H1 (cell line): ENCODE measurements around the gene RNF151. TPM values are rescaled to one million over a fixed set of nuclear protein-coding genes. Genes with fewer than 3 reads are reported as not detected.

Source experiments
- CTCF ChIA-PET: fragments of 300-600 bp; sonication (Branson Sonifier 250); formaldehyde crosslinking; loops from one replicate; lab custom pipeline; 2021; ENCODE audit not compliant: partially characterized antibody; lab: Charles Lee
- POLR2A ChIA-PET: fragments of 300-600 bp; sonication (Branson Sonifier 250); formaldehyde crosslinking; loops from one replicate; lab custom pipeline; 2021; ENCODE audit warnings: inconsistent platforms; ENCODE audit not compliant: partially characterized antibody; lab: Charles Lee
- DNase-seq, 2 experiments: peaks; one replicate each; pipeline versions ENCODE4 v3.0.0 to v3.0.0-alpha.2; 2010 to 2022; ENCODE audit warnings: low spot score in 2 of 2, low read depth in 1 of 2, mixed read lengths in 1 of 2
- FAIRE-seq: peaks from 2 replicates; lab custom pipeline; 2011; peaks lifted over from hg19 to GRCh38; lab: Jason Lieb, UNC
- H2AFZ ChIP-seq: 2 replicates; pipeline ENCODE4 v1.8.1; 2012; ENCODE audit warnings: low read length, inconsistent platforms
- H2AK5ac ChIP-seq: 2 replicates; pipeline ENCODE4 v1.6.1; 2013; ENCODE audit warnings: low read depth, low read length
- H2BK120ac ChIP-seq: replicated peaks from 2 replicates; pipeline ENCODE3; 2013; ENCODE audit warnings: low read depth, low read length, inconsistent platforms
- H2BK12ac ChIP-seq: 2 replicates; pipeline ENCODE4 v1.6.1; 2013; ENCODE audit warnings: low read depth, low read length
- H2BK15ac ChIP-seq: 2 replicates; pipeline ENCODE4 v1.6.1; 2013; ENCODE audit warnings: low read length
- H2BK20ac ChIP-seq: 2 replicates; pipeline ENCODE4 v1.6.1; 2013; ENCODE audit warnings: low read length
- H2BK5ac ChIP-seq: 2 replicates; pipeline ENCODE4 v1.6.1; 2013; ENCODE audit warnings: low read depth, low read length
- H3K14ac ChIP-seq: 2 replicates; pipeline ENCODE4 v1.6.1; 2013; ENCODE audit warnings: inconsistent platforms; ENCODE audit not compliant: insufficient read length
- H3K18ac ChIP-seq: 2 replicates; pipeline ENCODE4 v1.6.1; 2013; ENCODE audit warnings: low read length; ENCODE audit errors: extremely low read depth
- H3K23ac ChIP-seq: 2 replicates; pipeline ENCODE4 v1.6.1; 2013; ENCODE audit warnings: inconsistent platforms; ENCODE audit not compliant: insufficient read length
- H3K23me2 ChIP-seq: 2 replicates; pipeline ENCODE4 v1.6.1; 2013; ENCODE audit warnings: low read depth, low read length
- H3K27ac ChIP-seq: 2 replicates; pipeline ENCODE4 v1.6.1; 2011; ENCODE audit warnings: low read depth, low read length, inconsistent platforms
- H3K27me3 ChIP-seq, 4 experiments: replicated peaks in 1 of 4; 1 replicate in 1 of 4; 2 replicates in 3 of 4; pipeline versions ENCODE4 v1.6.1 to v1.8.1; 2011 to 2013; ENCODE audit warnings: low read length in 3 of 4, mild to moderate bottlenecking in 3 of 4, inconsistent platforms in 2 of 4, mixed read lengths in 2 of 4, moderate library complexity in 1 of 4; ENCODE audit not compliant: control insufficient read depth in 3 of 4, insufficient read depth in 3 of 4; ENCODE audit errors: extremely low read depth in 1 of 4
- H3K36me3 ChIP-seq, 4 experiments: 2 replicates each; pipeline versions ENCODE4 v1.6.1 to v1.8.1; 2011 to 2013; ENCODE audit warnings: mild to moderate bottlenecking in 4 of 4, low read length in 3 of 4, moderate library complexity in 2 of 4, control low read depth in 1 of 4, inconsistent platforms in 1 of 4; ENCODE audit not compliant: insufficient read depth in 4 of 4, control insufficient read depth in 2 of 4
- H3K4ac ChIP-seq: replicated peaks from 2 replicates; pipeline ENCODE3; 2013; ENCODE audit warnings: low read length, low read depth, mixed read lengths, inconsistent platforms; ENCODE audit not compliant: insufficient read length
- H3K4me1 ChIP-seq, 4 experiments: replicated peaks in 1 of 4; 1 replicate in 1 of 4; 2 replicates in 3 of 4; pipeline versions ENCODE4 v1.6.1 to v1.8.1; 2011 to 2013; ENCODE audit warnings: low read length in 3 of 4, inconsistent platforms in 2 of 4, mixed read lengths in 1 of 4; ENCODE audit not compliant: insufficient read depth in 4 of 4, control insufficient read depth in 3 of 4
- H3K4me2 ChIP-seq, 2 experiments: 2 replicates each; pipeline versions ENCODE4 v1.6.1 to v1.8.1; 2011 to 2013; ENCODE audit warnings: low read depth in 2 of 2, low read length in 2 of 2, control low read depth in 1 of 2, inconsistent platforms in 1 of 2, mild to moderate bottlenecking in 1 of 2; ENCODE audit not compliant: insufficient read depth in 1 of 2
- H3K4me3 ChIP-seq, 4 experiments: fragments of 200-600, 300-600 bp in 1 of 4; sonication (generic), shearing (Covaris generic), sonication (Bioruptor Twin) in 1 of 4; 2 replicates each; pipeline versions ENCODE4 v1.5.1 to v1.8.1; 2011 to 2016; ENCODE audit warnings: low read length in 4 of 4, low read depth in 3 of 4, control low read depth in 2 of 4, inconsistent platforms in 2 of 4, mild to moderate bottlenecking in 2 of 4, mixed read lengths in 1 of 4, moderate library complexity in 1 of 4; ENCODE audit not compliant: insufficient read depth in 2 of 4; ENCODE audit errors: extremely low read depth in 1 of 4
- H3K56ac ChIP-seq: replicated peaks from 2 replicates; pipeline ENCODE3; 2013; ENCODE audit warnings: low read depth, mild to moderate bottlenecking, mixed read lengths, low read length, inconsistent platforms; ENCODE audit not compliant: insufficient read length
- H3K79me1 ChIP-seq: 2 replicates; pipeline ENCODE4 v1.6.1; 2013; ENCODE audit warnings: low read depth, low read length, control low read depth
- H3K79me2 ChIP-seq, 2 experiments: 2 replicates each; pipeline versions ENCODE4 v1.6.1 to v1.8.1; 2012 to 2013; ENCODE audit warnings: low read length in 2 of 2, mild to moderate bottlenecking in 2 of 2, inconsistent platforms in 1 of 2; ENCODE audit not compliant: insufficient read depth in 2 of 2, control insufficient read depth in 1 of 2
- H3K9ac ChIP-seq, 4 experiments: replicated peaks in 1 of 4; 1 replicate in 1 of 4; 2 replicates in 3 of 4; pipeline versions ENCODE4 v1.6.1 to v1.8.1; 2011 to 2013; ENCODE audit warnings: low read depth in 3 of 4, low read length in 3 of 4, control low read depth in 2 of 4, mild to moderate bottlenecking in 2 of 4, moderate library complexity in 2 of 4, inconsistent platforms in 1 of 4; ENCODE audit errors: extremely low read depth in 1 of 4
- H3K9me3 ChIP-seq, 2 experiments: 2 replicates each; pipeline versions ENCODE4 v1.6.1 to v1.8.1; 2012 to 2013; ENCODE audit warnings: mild to moderate bottlenecking in 2 of 2, moderate library complexity in 2 of 2, control low read depth in 1 of 2, inconsistent platforms in 1 of 2, low read depth in 1 of 2, low read length in 1 of 2, mixed read lengths in 1 of 2; ENCODE audit not compliant: insufficient read depth in 2 of 2
- H4K20me1 ChIP-seq, 2 experiments: replicated peaks in 1 of 2; 2 replicates each; pipeline versions ENCODE3 to v1.8.1; 2011 to 2013; ENCODE audit warnings: inconsistent platforms in 2 of 2, low read length in 2 of 2, mild to moderate bottlenecking in 1 of 2; ENCODE audit not compliant: insufficient read depth in 2 of 2, control insufficient read depth in 1 of 2
- H4K5ac ChIP-seq: 2 replicates; pipeline ENCODE4 v1.6.1; 2013; ENCODE audit warnings: low read length, low read depth, mixed read lengths, inconsistent platforms; ENCODE audit not compliant: insufficient read length
- H4K8ac ChIP-seq: 2 replicates; pipeline ENCODE4 v1.8.0; 2013; ENCODE audit warnings: mild to moderate bottlenecking, moderate library complexity, low read length, inconsistent platforms; ENCODE audit not compliant: insufficient read depth; ENCODE audit errors: extremely low read depth
- H4K91ac ChIP-seq: replicated peaks from 2 replicates; pipeline ENCODE3; 2013; ENCODE audit warnings: low read length, mixed read lengths, inconsistent platforms; ENCODE audit not compliant: insufficient read length
- BRCA1 ChIP-seq: IDR thresholded peaks from 2 replicates; pipeline ENCODE4 v1.6.1; 2012; ENCODE audit warnings: low read depth, low read length, improper control_type of control experiment
- E2F6 ChIP-seq: IDR thresholded peaks from 2 replicates; pipeline ENCODE4 v1.6.1; 2012; ENCODE audit warnings: inconsistent platforms
- EP300 ChIP-seq, 2 experiments: IDR thresholded peaks; 1 replicate in 1 of 2; 2 replicates in 1 of 2; pipeline ENCODE4 v1.6.1; 2011 to 2012; ENCODE audit warnings: low read depth in 2 of 2, low read length in 2 of 2, mild to moderate bottlenecking in 2 of 2, borderline replicate concordance in 1 of 2, inconsistent platforms in 1 of 2, moderate library complexity in 1 of 2
- RXRA ChIP-seq: IDR thresholded peaks from 2 replicates; pipeline ENCODE4 v1.6.1; 2011; ENCODE audit warnings: low read depth, mild to moderate bottlenecking, low read length, moderate library complexity; ENCODE audit not compliant: insufficient read depth
- SIRT6 ChIP-seq: IDR thresholded peaks from one replicate; pipeline ENCODE4 v1.7.1; 2012; ENCODE audit warnings: low read length, inconsistent platforms
- SP4 ChIP-seq: IDR thresholded peaks from 2 replicates; pipeline ENCODE4 v1.6.1; 2012; ENCODE audit warnings: low read length, inconsistent platforms
- TCF12 ChIP-seq: IDR thresholded peaks from 2 replicates; pipeline ENCODE4 v1.6.1; 2011; ENCODE audit warnings: low read depth, mild to moderate bottlenecking, low read length
- YY1 ChIP-seq: IDR thresholded peaks from 2 replicates; pipeline ENCODE4 v1.6.1; 2011; ENCODE audit warnings: low read depth, mild to moderate bottlenecking, low read length
- WGBS, 2 experiments: shearing (Covaris generic) in 1 of 2; methylation state at CpG; one replicate each; pipeline versions ENCODE4 v1.1.6 to v1.1.7; 2013 to 2015; ENCODE audit warnings: low lambda C conversion rate in 2 of 2, mixed read lengths in 2 of 2, inconsistent platforms in 1 of 2, low coverage in 1 of 2, missing lambda C conversion rate in 1 of 2; ENCODE audit not compliant: insufficient replicate concordance in 2 of 2, insufficient coverage in 1 of 2, insufficient read length in 1 of 2; ENCODE audit errors: extremely low coverage in 1 of 2, missing lambda C conversion rate in 1 of 2; 5-methylcytosine and 5-hydroxymethylcytosine counted together
- polyA plus RNA-seq, 7 experiments: library from polyadenylated mRNA; depleted of rRNA in 3 of 7; stranded (reverse) in 5 of 7; unstranded in 2 of 7; fragments of >200 nt in 5 of 7; fragments of 200-250 nt in 2 of 7; gene quantifications; 1 replicate in 5 of 7; 2 replicates in 1 of 7; 4 replicates in 1 of 7; pipeline versions ENCODE4 v1.2.1 to v1.2.3, GENCODE V29; 2011 to 2013; ENCODE audit warnings: missing spikeins in 2 of 7, mixed read lengths in 2 of 7
- total RNA-seq: library from RNA; stranded (reverse); fragmentation: NEBNext Ultra II Directional; extraction: Animal tissue kit (Norgen Biotek cat#: 25700); gene quantifications from 2 replicates; pipeline ENCODE4 v1.2.1, GENCODE V29; 2021

Gene RNF151
- total and polyA plus RNA-seq, 2 of the 8 experiments (the other 6 are each of a cell fraction or from before 2014, with no cell fraction given) = not detected

DNA sequence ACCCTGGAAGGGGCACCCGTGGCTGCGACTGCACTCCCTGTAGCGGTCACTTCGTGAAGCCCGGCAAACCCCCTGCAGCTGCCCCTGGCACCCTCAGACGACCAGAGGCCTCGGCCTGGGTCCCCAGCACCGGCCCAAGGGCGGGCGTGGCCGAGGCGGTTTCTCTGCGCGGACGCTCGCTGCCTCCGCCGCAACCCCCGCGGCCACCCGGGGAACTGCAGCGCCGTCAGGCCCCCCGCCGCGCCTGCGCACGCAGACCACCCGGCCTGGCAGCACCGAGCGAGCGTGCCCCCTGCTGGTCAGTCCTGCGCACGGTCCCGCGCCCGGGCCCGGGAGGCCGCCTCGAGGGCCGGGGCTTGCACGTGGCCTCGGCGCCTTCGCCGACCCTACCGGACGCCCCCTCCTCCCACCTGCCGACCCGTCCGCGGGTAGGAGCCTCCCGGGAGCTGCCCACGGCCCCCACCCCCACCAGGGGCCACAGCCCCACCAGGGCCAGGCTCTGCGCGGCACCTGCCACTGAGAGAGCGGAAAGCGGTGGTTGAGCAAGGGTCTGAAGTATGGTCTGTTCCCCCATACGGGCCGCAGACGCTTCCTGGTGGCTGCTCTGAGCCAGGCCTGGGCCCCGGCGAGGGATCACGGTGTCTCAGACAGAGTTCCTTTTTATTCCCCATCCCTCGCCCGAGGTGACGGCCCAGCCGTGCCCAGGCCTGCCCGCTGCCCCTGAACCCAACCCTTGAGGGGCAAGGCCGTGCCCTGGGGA lies 36.9 kb upstream of the RNF151 start:
- no peak overlapping the region for H4K91ac ChIP-seq
- CTCF ChIA-PET = interaction anchor here (0.7 to 8.0 kb wide), 21 partner anchors 10 to 116 kb away, joined by 3 to 75 read pairs (median 5); partner anchors contain the start of genes MSRB1, RNF151, RPS2 and TBL3
- FAIRE-seq (no peak), DNase-seq (peak; percentile 57 to 99)
- no peak overlapping the region for H2BK120ac ChIP-seq
- H3K4me3 ChIP-seq = peak overlapping the region; percentile 21 to 55 (median 36); a peak in 7 of 8 replicates
- peak overlapping the region; percentile 77 for H4K8ac ChIP-seq
- H2BK15ac ChIP-seq = 0 out of 2 replicates have a peak overlapping the region, but pooled peaks have one; percentile 12
- H3K27ac ChIP-seq = no peak overlapping the region
- H3K36me3 ChIP-seq = no peaks in the 10 kb centered on the region
- H3K79me1 ChIP-seq = no peaks in the 10 kb centered on the region
- H3K4ac ChIP-seq = no peak overlapping the region
- H4K20me1 ChIP-seq = no peaks in the 10 kb centered on the region
- H3K4me1 ChIP-seq = peaks cover 0 to 10% (median 4%) of the 10 kb centered on the region in 4 experiments; a peak in 5 of 7 replicates
- POLR2A ChIA-PET = interaction anchor here (4.1 kb wide), 1 partner anchor 34 kb away, joined by 27 read pairs; the partner anchor contains the start of gene RPS2
- WGBS, 2 experiments = 27% methylated on average over 33 of the region's 70 CpGs; no CpG with 5 or more reads in 1 of the 2 experiments
- H3K23ac ChIP-seq = no peak overlapping the region
- H3K56ac ChIP-seq = no peak overlapping the region
- no peak overlapping the region for H3K14ac ChIP-seq
- no peak overlapping the region for H4K5ac ChIP-seq
- H3K79me2 ChIP-seq = no peaks in the 10 kb centered on the region
- no peaks in the 10 kb centered on the region for H3K9me3 ChIP-seq
- no peak overlapping the region for H2AK5ac ChIP-seq
- no peak overlapping the region for H2AFZ ChIP-seq
- peaks cover 0 to 17% (median 9%) of the 10 kb centered on the region in 4 experiments; a peak in 5 of 7 replicates for H3K27me3 ChIP-seq
- H2BK5ac ChIP-seq = no peak overlapping the region
- H3K4me2 ChIP-seq = peak overlapping the region; percentile 52 to 66; a peak in 3 of 4 replicates
- H2BK12ac ChIP-seq = peak overlapping the region; percentile 27; the same call in 1 of the 2 replicates
- no peaks in the 10 kb centered on the region for H3K23me2 ChIP-seq
- no peak overlapping the region for H2BK20ac ChIP-seq
- H3K18ac ChIP-seq = no peak overlapping the region; the same call in 1 of the 2 replicates
- no peak overlapping the region for H3K9ac ChIP-seq
- no peak for TF ChIP-seq TCF12
- peak in 1 of 2 experiments; percentile 60; a peak in 1 of 3 replicates for TF ChIP-seq EP300 (IDR thresholded peaks at IDR 0.05; ENCODE audit: borderline replicate concordance in 1 of 2, low read depth in 2 of 2, low read length in 2 of 2)
- TF ChIP-seq SIRT6 = no peak
- TF ChIP-seq BRCA1 = no peak
- no peak for TF ChIP-seq SP4
- peak; percentile 21; the same call in 1 of the 2 replicates for TF ChIP-seq YY1
- 0 out of 2 replicates have a peak, but pooled peaks have one; percentile 30 for TF ChIP-seq RXRA
- peak; percentile 99 for TF ChIP-seq E2F6
